ENCODE data around the gene LRRC38.

- TF ChIP-seq TAF1 (IDR thresholded peaks at IDR 0.05; ENCODE audit: borderline replicate concordance, insufficient read depth, low read length) = no peak
- no peak for TF ChIP-seq POLR2AphosphoS5 (IDR thresholded peaks at IDR 0.05; ENCODE audit: low read depth, low read length)
Observed at GRCh38 chr1:13516606-13517005, 2.8 kb upstream of the LRRC38 start.
